HepG2 (cell line): ENCODE results near the gene SH3PXD2A.

Experiments
- HNRNPLL ChIP-seq: fragments of 200-400 bp; formaldehyde crosslinking; IDR thresholded peaks from 2 replicates; pipeline ENCODE4 v1.6.1; 2017; ENCODE audit warnings: mild to moderate bottlenecking, low read depth, low read length; ENCODE audit not compliant: poor library complexity, severe bottlenecking
- JUND ChIP-seq: sonication (generic); formaldehyde crosslinking; IDR thresholded peaks from 2 replicates; pipeline ENCODE4 v1.8.0; 2022; ENCODE audit warnings: mild to moderate bottlenecking, missing genetic modification reagents
- SRF ChIP-seq: IDR thresholded peaks from 2 replicates; pipeline ENCODE4 v1.6.1; 2011; ENCODE audit warnings: mild to moderate bottlenecking, low read depth, low read length, moderate library complexity
- SUZ12 ChIP-seq: fragments of 150-350 bp; IDR thresholded peaks from 2 replicates; pipeline ENCODE4 v1.6.1; 2014; ENCODE audit warnings: low read depth, low read length
- XRCC5 ChIP-seq: fragments of 200-400 bp; formaldehyde crosslinking; optimal IDR thresholded peaks from 2 replicates; pipeline ENCODE3; 2017; ENCODE audit warnings: mild to moderate bottlenecking, low read length
- TF ChIP-seq, protein P1 (sequence below): sonication (generic); formaldehyde crosslinking; IDR thresholded peaks from 2 replicates; pipeline ENCODE4 v1.4.0; 2020; ENCODE audit warnings: missing genetic modification reagents

- TF ChIP-seq SRF = no peak
- no peak for TF ChIP-seq XRCC5
- TF ChIP-seq HNRNPLL = no peak
- TF ChIP-seq SUZ12 = no peak
- TF ChIP-seq, protein P1, sequence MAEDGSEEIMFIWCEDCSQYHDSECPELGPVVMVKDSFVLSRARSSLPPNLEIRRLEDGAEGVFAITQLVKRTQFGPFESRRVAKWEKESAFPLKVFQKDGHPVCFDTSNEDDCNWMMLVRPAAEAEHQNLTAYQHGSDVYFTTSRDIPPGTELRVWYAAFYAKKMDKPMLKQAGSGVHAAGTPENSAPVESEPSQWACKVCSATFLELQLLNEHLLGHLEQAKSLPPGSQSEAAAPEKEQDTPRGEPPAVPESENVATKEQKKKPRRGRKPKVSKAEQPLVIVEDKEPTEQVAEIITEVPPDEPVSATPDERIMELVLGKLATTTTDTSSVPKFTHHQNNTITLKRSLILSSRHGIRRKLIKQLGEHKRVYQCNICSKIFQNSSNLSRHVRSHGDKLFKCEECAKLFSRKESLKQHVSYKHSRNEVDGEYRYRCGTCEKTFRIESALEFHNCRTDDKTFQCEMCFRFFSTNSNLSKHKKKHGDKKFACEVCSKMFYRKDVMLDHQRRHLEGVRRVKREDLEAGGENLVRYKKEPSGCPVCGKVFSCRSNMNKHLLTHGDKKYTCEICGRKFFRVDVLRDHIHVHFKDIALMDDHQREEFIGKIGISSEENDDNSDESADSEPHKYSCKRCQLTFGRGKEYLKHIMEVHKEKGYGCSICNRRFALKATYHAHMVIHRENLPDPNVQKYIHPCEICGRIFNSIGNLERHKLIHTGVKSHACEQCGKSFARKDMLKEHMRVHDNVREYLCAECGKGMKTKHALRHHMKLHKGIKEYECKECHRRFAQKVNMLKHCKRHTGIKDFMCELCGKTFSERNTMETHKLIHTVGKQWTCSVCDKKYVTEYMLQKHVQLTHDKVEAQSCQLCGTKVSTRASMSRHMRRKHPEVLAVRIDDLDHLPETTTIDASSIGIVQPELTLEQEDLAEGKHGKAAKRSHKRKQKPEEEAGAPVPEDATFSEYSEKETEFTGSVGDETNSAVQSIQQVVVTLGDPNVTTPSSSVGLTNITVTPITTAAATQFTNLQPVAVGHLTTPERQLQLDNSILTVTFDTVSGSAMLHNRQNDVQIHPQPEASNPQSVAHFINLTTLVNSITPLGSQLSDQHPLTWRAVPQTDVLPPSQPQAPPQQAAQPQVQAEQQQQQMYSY (CRISPR knock-in tag) = no peak
- no peak for TF ChIP-seq JUND (CRISPR knock-in tag)
Measured at GRCh38 chr10:103711351-103711994, 143.9 kb downstream of the SH3PXD2A start.
